GM12878 (cell line): Measurements from ENCODE around the gene PPP2R5C. TPM values are rescaled to one million over a fixed set of nuclear protein-coding genes. Genes with fewer than 3 reads are reported as not detected.

Experiments
- ATAC-seq: fragments of 200-7000 bp; cut with Tn5 transposase; 3 replicates; pipeline ENCODE4 v1.9.1; 2020; ENCODE audit warnings: mild to moderate bottlenecking, moderate library complexity
- BruUV-seq: library from RNA; stranded (reverse); fragments of 400-500 nt; replicated peaks from 2 replicates; lab custom pipeline; 2021; lab: Mats Ljungman, UMichigan
- CTCF ChIA-PET: fragments of 300-600 bp; sonication (Branson Sonifier 250); formaldehyde crosslinking; extraction: SDS; loops from one replicate; lab custom pipeline; 2021; ENCODE audit warnings: inconsistent platforms; lab: Yijun Ruan, JAX
- POLR2A ChIA-PET: fragments of 350-600 bp; formaldehyde crosslinking; extraction: SDS; loops from one replicate; lab custom pipeline; 2021; ENCODE audit warnings: inconsistent platforms; lab: Charles Lee
- RAD21 ChIA-PET: fragments of 300-600 bp; sonication (Branson Sonifier 250); formaldehyde crosslinking; loops from one replicate; lab custom pipeline; 2023; ENCODE audit warnings: antibody characterized with exemption; ENCODE audit not compliant: unreplicated experiment; lab: Charles Lee
- SMC1A ChIA-PET: fragments of 300-600 bp; sonication (Branson Sonifier 250); formaldehyde crosslinking; loops from one replicate; lab custom pipeline; 2023; ENCODE audit not compliant: unreplicated experiment, uncharacterized antibody; lab: Charles Lee
- DNase-seq: peaks from one replicate; pipeline ENCODE4 v3.0.0-alpha.2; 2011; ENCODE audit warnings: low read depth, low spot score
- FAIRE-seq: peaks from 3 replicates; lab custom pipeline; 2011; peaks lifted over from hg19 to GRCh38; lab: Jason Lieb, UNC
- H2AFZ ChIP-seq: 2 replicates; pipeline ENCODE4 v1.6.0; 2011; ENCODE audit warnings: low read depth, low read length, control low read depth; ENCODE audit not compliant: control insufficient read depth
- H3K27ac ChIP-seq: 2 replicates; pipeline ENCODE4 v1.5.1; 2011; ENCODE audit warnings: control low read depth; ENCODE audit not compliant: control insufficient read depth, insufficient read depth
- H3K27me3 ChIP-seq, 2 experiments: replicated peaks in 1 of 2; 2 replicates each; pipeline versions ENCODE4 v1.6.0 to v1.6.1; 2011; ENCODE audit warnings: low read length in 1 of 2; ENCODE audit not compliant: control insufficient read depth in 2 of 2, insufficient read depth in 2 of 2
- H3K36me3 ChIP-seq, 2 experiments: 2 replicates each; pipeline ENCODE4 v1.5.1; 2011; ENCODE audit warnings: low read length in 1 of 2; ENCODE audit not compliant: control insufficient read depth in 2 of 2, insufficient read depth in 2 of 2
- H3K4me1 ChIP-seq: 2 replicates; pipeline ENCODE4 v1.6.1; 2011; ENCODE audit warnings: mild to moderate bottlenecking, low read length, moderate library complexity, mixed read lengths; ENCODE audit not compliant: control insufficient read depth, insufficient read depth
- H3K4me2 ChIP-seq: 2 replicates; pipeline ENCODE4 v1.6.0; 2011; ENCODE audit warnings: control low read depth; ENCODE audit not compliant: control insufficient read depth, insufficient read depth
- H3K4me3 ChIP-seq: fragments of 200-600 bp; sonication (generic); 2 replicates; pipeline ENCODE4 v1.5.1; 2016
- H3K79me2 ChIP-seq: 2 replicates; pipeline ENCODE4 v1.6.0; 2011; ENCODE audit warnings: low read length; ENCODE audit not compliant: control insufficient read depth, insufficient read depth
- H3K9ac ChIP-seq: 2 replicates; pipeline ENCODE4 v1.8.0; 2011; ENCODE audit warnings: low read length, control low read depth, mixed read lengths; ENCODE audit not compliant: control insufficient read depth, insufficient read depth
- H3K9me3 ChIP-seq: replicated peaks from 3 replicates; pipeline ENCODE4 v1.5.1; 2011; ENCODE audit warnings: mild to moderate bottlenecking, low read length; ENCODE audit not compliant: control insufficient read depth, insufficient read depth
- H4K20me1 ChIP-seq: 2 replicates; pipeline ENCODE4 v1.6.0; 2011; ENCODE audit not compliant: control insufficient read depth, insufficient read depth
- ASH2L ChIP-seq: fragments of 300-600, 200-600 bp; sonication (generic); IDR thresholded peaks from 2 replicates; pipeline ENCODE4 v1.6.1; 2017; ENCODE audit warnings: low read depth, mild to moderate bottlenecking, borderline replicate concordance
- CHD1 ChIP-seq: IDR thresholded peaks from 2 replicates; pipeline ENCODE4 v1.6.1; 2012; ENCODE audit warnings: low read depth, low read length, improper control_type of control experiment
- FOXM1 ChIP-seq: IDR thresholded peaks from 2 replicates; pipeline ENCODE4 v1.6.1; 2012; ENCODE audit warnings: low read depth, mild to moderate bottlenecking, inconsistent platforms, low read length, moderate library complexity
- IRF5 ChIP-seq: fragments of 450-650 bp; IDR thresholded peaks from 2 replicates; pipeline ENCODE4 v1.6.1; 2017; ENCODE audit warnings: borderline replicate concordance
- MTA2 ChIP-seq: fragments of 450-650 bp; IDR thresholded peaks from 2 replicates; pipeline ENCODE4 v1.6.1; 2016; ENCODE audit warnings: low read depth, mild to moderate bottlenecking, moderate library complexity
- POLR2AphosphoS5 ChIP-seq: IDR thresholded peaks from 2 replicates; pipeline ENCODE4 v1.6.1; 2011; ENCODE audit warnings: mild to moderate bottlenecking, low read length, inconsistent platforms
- YBX1 ChIP-seq: fragments of 450-650 bp; IDR thresholded peaks from 2 replicates; pipeline ENCODE4 v1.6.1; 2016; ENCODE audit warnings: antibody characterized with exemption
- WGBS: methylation state at CpG from one replicate; pipeline ENCODE4 v1.1.6; 2016; ENCODE audit warnings: low lambda C conversion rate; ENCODE audit not compliant: insufficient replicate concordance, insufficient coverage; ENCODE audit errors: missing lambda C conversion rate; 5-methylcytosine and 5-hydroxymethylcytosine counted together
- in situ Hi-C: fragments of 300-500 bp; cut with MboI; formaldehyde crosslinking; loops from 9 replicates; pipeline ENCODE4 v1.14.3; 2018; ENCODE audit warnings: mixed read lengths
- intact Hi-C: fragments of 100-400 bp; cut with micrococcal nuclease; formaldehyde crosslinking; loops from one replicate; pipeline ENCODE4 v1.14.2; 2022; ENCODE audit not compliant: unreplicated experiment
- polyA plus RNA-seq, 11 experiments: library from polyadenylated mRNA; depleted of rRNA in 4 of 11; unstranded in 6 of 11; stranded (reverse) in 5 of 11; fragments of >200 nt; fragmentation: Nextera tagmentation in 4 of 11; fragmentation: Illumina TruSeq in 1 of 11; extraction: Ambion mirVana in 4 of 11; extraction: Trizol in 1 of 11; gene quantifications; 1 replicate in 1 of 11; 2 replicates in 10 of 11; pipeline versions ENCODE4 v1.2.1 to v1.2.3, GENCODE V29; 2011 to 2016; ENCODE audit warnings: inconsistent platforms in 2 of 11, missing spikeins in 2 of 11, low read depth in 1 of 11
- total RNA-seq, 4 experiments: library from RNA; depleted of rRNA in 3 of 4; stranded (reverse); fragments of >200 nt in 3 of 4; fragmentation: Illumina TruSeq in 1 of 4; extraction: Trizol in 1 of 4; gene quantifications; 2 replicates each; pipeline versions ENCODE4 v1.2.1 to v1.2.3, GENCODE V29; 2013 to 2021

Gene PPP2R5C
- total and polyA plus RNA-seq, 10 of the 15 experiments (the other 5 are each of a cell fraction or from before 2014, with no cell fraction given): 106 to 199 (median 144) TPM

GRCh38 chr14:101965770-101966722, 204.5 kb downstream of the PPP2R5C start:
- Histone ChIP-seq H3K27ac (peak overlapping the region; percentile 78), H3K4me1 (peaks cover 4% of the 10 kb centered on the region), H3K9ac (peak overlapping the region; percentile 91), H4K20me1 (no peaks in the 10 kb centered on the region; the same call in 1 of the 2 replicates), H3K36me3 (no peaks in the 10 kb centered on the region), H2AFZ (no peak overlapping the region), H3K4me2 (peak overlapping the region; percentile 85), H3K9me3 (no peaks in the 10 kb centered on the region), H3K27me3 (no peaks in the 10 kb centered on the region), H3K4me3 (peak overlapping the region; percentile 79), H3K79me2 (peaks cover 44% of the 10 kb centered on the region)
- CTCF ChIA-PET: interaction anchor here (0.6 to 4.3 kb wide), 7 partner anchors 27 to 350 kb away, joined by 3 to 35 read pairs (median 3); no protein-coding TSS in a partner anchor
- RAD21 ChIA-PET: interaction anchor here (0.7 to 4.9 kb wide), 6 partner anchors 15 to 348 kb away, joined by 3 to 33 read pairs (median 3); no protein-coding TSS in a partner anchor
- TF ChIP-seq IRF5: no peak
- TF ChIP-seq MTA2: no peak
- TF ChIP-seq ASH2L: no peak
- no peak for TF ChIP-seq FOXM1
- TF ChIP-seq YBX1: no peak
- TF ChIP-seq POLR2AphosphoS5: no peak
- no peak for TF ChIP-seq CHD1
- intact Hi-C loops (loop anchor here (2.0 to 10.0 kb wide), 3 partner anchors 17 to 549 kb away; no protein-coding TSS in a partner anchor), in situ Hi-C loops (loop anchor here (10.0 kb wide), 1 partner anchor 549 kb away; no protein-coding TSS in a partner anchor)
- FAIRE-seq (no peak), ATAC-seq (peak; percentile 17), DNase-seq (no peak)
- BruUV-seq: TSS peak; percentile 54
- WGBS: 20% methylated on average over 5 of the region's 5 CpGs
- POLR2A ChIA-PET: interaction anchor here (0.6 to 1.6 kb wide), 8 partner anchors 18 to 1712 kb away, joined by 3 to 6 read pairs (median 5); no protein-coding TSS in a partner anchor
- SMC1A ChIA-PET: interaction anchor here (0.7 to 7.5 kb wide), 8 partner anchors 20 to 344 kb away, joined by 3 to 67 read pairs (median 4); partner anchors contain the start of gene MOK
